GM21390 (cell line): ENCODE data around the gene ANAPC16.
"Not testable (repeated sequence)": the region's sequence is repeated elsewhere in the genome, so short reads cannot be mapped to it uniquely, and the experiment has no call there.

ENCODE experiments used
- ATAC-seq: cut with Tn5 transposase; IDR thresholded peaks from one replicate; pipeline ENCODE4 v1.9.1; 2021; ENCODE audit not compliant: unreplicated experiment

Gene ANAPC16

DNA sequence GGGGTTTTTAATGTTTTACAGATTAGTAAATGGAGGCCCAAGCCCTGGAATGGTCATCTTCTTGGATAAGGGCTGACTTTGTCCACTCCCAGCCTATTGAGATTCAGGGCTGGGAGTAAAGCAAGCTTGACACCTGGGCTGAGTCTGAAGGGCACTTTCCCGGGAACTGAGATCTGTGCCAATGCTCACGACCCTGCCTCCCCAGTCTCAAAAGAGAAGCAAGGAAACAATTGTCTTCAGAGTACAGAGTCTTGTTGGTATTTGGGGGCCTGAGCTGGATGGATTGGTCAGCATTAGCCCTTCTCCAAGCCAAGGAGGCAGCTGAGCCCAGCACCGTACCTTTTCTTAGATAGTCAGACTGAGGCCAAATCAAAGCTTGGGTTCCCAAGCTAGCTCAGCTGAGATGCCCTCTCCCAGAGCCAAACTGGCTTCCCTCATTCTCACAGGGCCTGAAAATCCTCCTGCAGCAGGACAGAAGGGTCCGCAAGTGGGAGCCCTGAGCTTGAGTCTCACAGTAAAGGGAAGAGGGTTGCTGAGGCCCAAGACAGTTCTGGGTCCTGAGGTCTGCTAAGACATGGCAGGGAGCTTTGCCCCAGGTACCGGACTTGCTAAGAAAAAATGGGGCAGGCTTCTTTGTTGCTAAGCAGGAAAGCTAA lies 61.7 kb downstream of the ANAPC16 start:
- no peak for ATAC-seq

DNA sequence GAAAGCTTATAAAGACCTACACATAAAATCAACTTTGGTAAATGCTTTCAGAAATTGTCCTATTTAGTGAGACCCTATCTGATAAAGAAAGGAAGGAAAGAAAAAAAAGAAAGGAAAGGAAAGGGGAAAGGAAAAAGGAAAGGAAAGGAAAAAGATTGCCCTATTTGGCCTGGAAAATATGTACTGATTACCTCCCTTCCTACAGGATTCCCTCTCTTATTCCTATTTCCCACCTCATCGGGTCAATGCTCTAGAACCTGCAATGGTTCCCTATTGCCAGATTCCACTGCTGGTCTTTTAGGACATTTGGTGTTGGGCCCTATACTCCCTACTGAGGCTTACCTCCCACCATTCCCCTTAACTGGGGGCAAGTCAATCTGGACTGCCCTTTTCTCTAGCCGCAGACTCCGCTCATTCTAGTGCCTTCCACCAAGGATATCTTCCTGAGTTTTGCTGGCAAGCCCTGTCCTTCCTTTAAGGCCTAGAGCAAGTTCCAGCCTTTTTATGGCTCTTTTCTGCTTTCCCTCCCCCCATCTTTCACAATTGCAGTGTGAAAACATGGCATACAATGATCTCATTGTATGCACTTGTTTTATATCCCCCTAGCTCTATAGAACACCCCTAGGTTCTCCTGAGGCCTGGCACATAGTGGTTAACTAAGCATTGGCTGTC lies 62.3 kb downstream of the ANAPC16 start:
- no peak for ATAC-seq

DNA sequence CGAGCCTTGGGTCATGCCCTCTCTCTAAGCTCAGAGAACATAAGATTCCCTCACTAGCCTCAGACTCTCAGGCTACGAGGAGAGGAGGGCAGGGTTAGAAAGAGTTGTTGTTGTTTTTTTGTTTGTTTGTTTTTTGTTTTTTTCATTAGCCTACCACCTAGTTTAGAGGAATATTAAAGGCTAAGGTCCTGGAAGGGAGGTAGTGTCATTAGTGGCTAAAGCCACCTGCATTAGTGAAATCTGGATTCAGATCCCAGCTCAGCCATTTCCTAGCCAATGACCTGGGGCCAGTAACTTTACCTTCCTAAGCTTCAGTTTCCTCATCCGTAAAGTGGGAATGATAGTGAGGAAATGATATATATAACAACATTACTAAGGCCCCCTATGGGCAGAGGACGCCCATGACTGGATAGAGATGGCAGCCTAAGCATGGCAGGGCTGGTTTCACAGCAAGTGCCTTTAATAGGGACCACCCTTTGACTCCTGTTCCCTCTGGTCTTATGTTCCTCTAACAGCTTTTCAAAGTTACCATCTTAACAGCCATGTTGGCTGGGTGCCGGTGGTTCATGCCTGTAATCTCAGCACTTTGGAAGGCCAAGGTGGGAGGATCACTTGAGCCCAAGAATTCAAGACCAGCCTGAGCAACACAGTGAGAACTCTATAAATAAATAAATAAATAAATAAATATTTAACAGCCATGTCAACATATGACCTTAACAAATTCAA lies 63.0 kb downstream of the ANAPC16 start:
- ATAC-seq, result no peak

- ATAC-seq, result not testable (repeated sequence)
Observed at GRCh38 chr10:72279587-72279986, 63.8 kb downstream of the ANAPC16 start.

- no peak for ATAC-seq
Observed at GRCh38 chr10:72283131-72283530, 67.3 kb downstream of the ANAPC16 start.
